Activated naive CD8-positive, alpha-beta T cell treated with anti-CD3 and anti-CD28 coated beads, Interleukin-2, amount 10 ng/mL, durations not matched to agents 7 days and 5 days (primary cell): Measurements from ENCODE around the gene TSPAN9. TPM values are rescaled to one million over a fixed set of nuclear protein-coding genes. Genes with fewer than 3 reads are reported as not detected.

Experiments used
- ATAC-seq: fragments of 150-1000 bp; cut with Tn5 transposase; one replicate; pipeline ENCODE4 v1.10.0; 2021; ENCODE audit warnings: low read depth, moderate library complexity
- POLR2A ChIA-PET: fragments of 350-600 bp; sonication (Branson Sonifier 250); formaldehyde crosslinking; loops from one replicate; lab custom pipeline; 2021; ENCODE audit warnings: antibody characterized with exemption; lab: Charles Lee
- DNase-seq: peaks from one replicate; pipeline ENCODE4 v3.0.0; 2021
- H3K27ac Mint-ChIP-seq: one replicate; pipeline ENCODE4 v1.8.0; 2022; ENCODE audit warnings: mild to moderate bottlenecking, mixed read lengths
- H3K27me3 Mint-ChIP-seq: one replicate; pipeline ENCODE4 v1.8.0; 2022; ENCODE audit warnings: mild to moderate bottlenecking, moderate library complexity, mixed read lengths
- H3K36me3 Mint-ChIP-seq: one replicate; pipeline ENCODE4 v1.8.0; 2021; ENCODE audit warnings: mild to moderate bottlenecking, mixed read lengths
- H3K4me1 Mint-ChIP-seq: one replicate; pipeline ENCODE4 v1.8.0; 2021; ENCODE audit warnings: mixed read lengths
- H3K4me3 Mint-ChIP-seq: one replicate; pipeline ENCODE4 v1.8.0; 2022; ENCODE audit warnings: mild to moderate bottlenecking, moderate library complexity, mixed read lengths
- H3K9me3 Mint-ChIP-seq: one replicate; pipeline ENCODE4 v1.8.0; 2021; ENCODE audit warnings: mixed read lengths
- total RNA-seq, 2 experiments: library from RNA; stranded (reverse); gene quantifications; one replicate each; pipeline ENCODE4 v1.2.3, GENCODE V29; 2021

Gene TSPAN9
- total RNA-seq, 2 experiments from 2014 or later = 0.42 to 0.60 TPM

DNA sequence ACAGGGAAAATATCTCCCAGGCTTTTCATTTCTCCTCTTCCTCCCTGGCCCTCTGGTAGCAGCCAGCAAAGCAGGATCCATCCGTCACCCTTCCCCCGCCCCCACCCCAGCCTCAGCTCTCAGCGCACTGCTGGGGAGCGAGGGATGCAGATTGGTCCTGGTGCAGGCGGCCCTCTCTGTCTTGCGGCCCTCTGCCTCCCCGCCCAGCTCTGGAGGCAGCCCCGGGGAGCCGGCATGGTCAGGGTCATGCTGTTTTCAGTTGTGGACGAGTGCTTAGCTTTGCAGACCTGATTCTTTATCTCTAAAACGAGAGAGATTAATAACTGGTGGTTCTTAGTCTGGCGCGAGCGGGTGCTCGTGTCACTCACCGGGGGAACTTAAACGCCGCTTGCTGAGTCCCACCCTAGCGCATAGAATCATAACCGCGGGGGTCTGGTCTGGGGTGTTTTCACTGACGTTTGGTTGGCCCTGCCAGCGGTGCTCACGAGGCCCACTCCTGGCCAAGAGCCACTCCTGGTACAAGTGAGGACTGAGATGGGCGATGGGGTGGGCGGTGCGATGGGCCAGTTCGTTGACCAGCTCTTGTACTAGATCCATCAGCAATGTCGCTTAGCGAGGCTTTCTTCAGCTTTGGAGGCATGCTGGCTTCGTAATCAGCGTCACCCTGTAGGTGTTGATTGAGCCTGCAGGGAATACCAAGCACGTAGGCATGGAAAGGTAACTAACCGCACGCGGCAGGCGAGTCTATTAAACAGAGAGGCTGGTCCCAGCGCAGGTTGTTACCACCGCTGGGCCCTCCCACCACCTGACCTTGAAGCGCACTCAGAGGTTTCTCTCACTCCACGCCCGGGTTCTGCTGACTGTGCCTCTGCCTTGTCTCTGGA is 95.2 kb downstream of the TSPAN9 start:
- DNase-seq (no peak), ATAC-seq (no peak)
- Mint-ChIP-seq H3K27ac (no peak overlapping the region), H3K4me1 (peaks cover 2% of the 10 kb centered on the region), H3K36me3 (no peaks in the 10 kb centered on the region), H3K4me3 (no peak overlapping the region), H3K27me3 (no peaks in the 10 kb centered on the region), H3K9me3 (no peaks in the 10 kb centered on the region)
- POLR2A ChIA-PET = no interaction called here

DNA sequence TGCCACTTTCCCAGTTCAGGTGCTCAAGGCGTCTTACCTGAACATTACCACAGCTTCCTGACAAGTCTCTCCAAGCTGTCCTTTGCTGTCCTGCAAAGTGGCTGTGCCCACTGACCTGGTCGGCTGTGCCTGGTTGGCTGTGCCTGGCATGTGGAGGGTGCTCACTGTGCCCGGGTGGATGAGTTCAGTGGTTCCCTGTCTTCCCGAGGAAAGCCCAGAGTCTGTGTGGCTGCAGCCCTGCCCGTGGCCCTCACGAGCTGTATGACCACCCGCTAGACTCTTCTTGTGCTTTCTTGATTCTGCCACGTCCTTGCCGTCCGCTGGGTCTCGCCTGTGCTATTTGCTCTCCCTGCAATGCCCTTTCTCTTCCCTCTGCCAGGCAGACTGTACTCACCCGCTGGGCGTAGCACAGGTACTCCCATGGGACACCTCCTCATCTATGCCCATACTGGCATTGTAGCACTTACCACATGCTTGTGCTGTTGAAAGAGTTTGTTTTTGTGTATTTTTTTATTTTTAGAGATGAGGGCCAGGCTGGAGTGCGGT is 95.9 kb downstream of the TSPAN9 start:
- POLR2A ChIA-PET = no interaction called here
- Mint-ChIP-seq H3K9me3 (no peaks in the 10 kb centered on the region), H3K4me1 (peaks cover 2% of the 10 kb centered on the region), H3K27ac (no peak overlapping the region), H3K27me3 (peaks cover 6% of the 10 kb centered on the region), H3K4me3 (no peak overlapping the region), H3K36me3 (no peaks in the 10 kb centered on the region)
- ATAC-seq = no peak
- DNase-seq = no peak

DNA sequence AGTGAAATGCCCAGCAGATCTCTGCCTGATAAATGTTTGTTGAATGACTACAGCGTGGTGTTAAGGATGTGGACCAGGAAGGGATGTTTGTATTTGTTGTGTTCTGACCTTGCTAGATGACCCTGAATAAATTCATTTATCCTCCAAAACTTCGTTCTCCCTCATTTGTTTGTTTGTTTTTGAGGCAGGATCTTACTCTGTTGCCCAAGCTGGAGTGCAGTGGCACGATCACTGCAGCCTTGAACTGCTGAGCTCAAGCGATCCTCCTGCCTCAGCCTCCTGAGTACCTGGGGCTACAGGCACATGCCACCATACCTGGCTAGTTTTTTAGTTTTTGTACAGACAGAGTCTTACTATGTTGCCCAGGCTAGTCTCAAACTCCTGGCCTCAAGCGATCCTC is 96.7 kb downstream of the TSPAN9 start:
- no peaks in the 10 kb centered on the region for H3K36me3 Mint-ChIP-seq
- POLR2A ChIA-PET = no interaction called here
- no peak overlapping the region for H3K27ac Mint-ChIP-seq
- H3K9me3 Mint-ChIP-seq = no peaks in the 10 kb centered on the region
- ATAC-seq = no peak
- H3K4me1 Mint-ChIP-seq = peaks cover 5% of the 10 kb centered on the region
- peaks cover 14% of the 10 kb centered on the region for H3K27me3 Mint-ChIP-seq
- no peak for DNase-seq
- H3K4me3 Mint-ChIP-seq = no peak overlapping the region

DNA sequence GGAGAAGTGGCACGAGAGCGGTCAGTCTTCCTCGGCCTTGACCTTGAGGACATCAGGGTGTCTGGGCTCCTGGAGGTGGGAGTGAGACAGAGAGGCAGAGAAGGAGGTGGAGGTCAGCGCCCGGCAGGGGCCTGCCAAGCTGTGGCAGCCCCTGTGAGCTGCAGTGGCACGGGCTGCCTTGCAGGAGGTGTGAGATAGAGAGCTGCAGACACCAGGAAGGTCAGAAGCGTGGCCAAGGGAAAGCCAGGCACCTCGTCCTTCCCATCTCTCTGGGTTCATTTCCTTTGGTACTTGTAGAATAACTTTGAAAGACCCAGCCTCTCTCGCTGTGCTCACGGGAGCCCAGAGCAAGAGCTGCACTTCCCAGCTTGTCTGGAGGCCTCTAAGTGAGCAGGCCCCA is 98.1 kb downstream of the TSPAN9 start:
- Mint-ChIP-seq H3K4me1 (peaks cover 3% of the 10 kb centered on the region), H3K27ac (no peak overlapping the region), H3K36me3 (no peaks in the 10 kb centered on the region), H3K9me3 (no peaks in the 10 kb centered on the region), H3K27me3 (peaks cover 23% of the 10 kb centered on the region), H3K4me3 (no peak overlapping the region)
- ATAC-seq = no peak
- POLR2A ChIA-PET = no interaction called here
- no peak for DNase-seq

DNA sequence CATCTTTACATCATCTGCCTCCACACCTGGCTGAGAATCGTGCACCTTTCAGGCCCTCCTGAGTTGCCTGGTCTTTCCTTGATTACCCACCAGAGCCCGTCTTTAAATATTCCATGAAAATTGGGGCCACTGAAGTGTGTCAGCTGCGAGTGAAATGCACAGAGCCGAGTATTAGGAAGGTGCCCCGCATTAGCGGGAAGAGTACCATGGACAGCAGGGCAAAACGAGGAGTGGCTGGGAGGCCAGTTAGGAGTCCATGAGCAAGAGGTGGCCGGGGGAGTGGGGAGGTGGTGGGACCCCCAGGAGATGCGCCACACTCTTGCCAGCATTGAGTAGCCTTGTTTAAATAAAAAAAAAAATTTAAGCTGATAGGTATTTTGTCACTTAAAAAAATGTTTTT is 99.6 kb downstream of the TSPAN9 start:
- DNase-seq = no peak
- H3K4me3 Mint-ChIP-seq = no peak overlapping the region
- H3K27me3 Mint-ChIP-seq = peaks cover 33% of the 10 kb centered on the region
- no peaks in the 10 kb centered on the region for H3K36me3 Mint-ChIP-seq
- no peak for ATAC-seq
- POLR2A ChIA-PET = no interaction called here
- no peaks in the 10 kb centered on the region for H3K9me3 Mint-ChIP-seq
- H3K27ac Mint-ChIP-seq = no peak overlapping the region
- peaks cover 3% of the 10 kb centered on the region for H3K4me1 Mint-ChIP-seq

DNA sequence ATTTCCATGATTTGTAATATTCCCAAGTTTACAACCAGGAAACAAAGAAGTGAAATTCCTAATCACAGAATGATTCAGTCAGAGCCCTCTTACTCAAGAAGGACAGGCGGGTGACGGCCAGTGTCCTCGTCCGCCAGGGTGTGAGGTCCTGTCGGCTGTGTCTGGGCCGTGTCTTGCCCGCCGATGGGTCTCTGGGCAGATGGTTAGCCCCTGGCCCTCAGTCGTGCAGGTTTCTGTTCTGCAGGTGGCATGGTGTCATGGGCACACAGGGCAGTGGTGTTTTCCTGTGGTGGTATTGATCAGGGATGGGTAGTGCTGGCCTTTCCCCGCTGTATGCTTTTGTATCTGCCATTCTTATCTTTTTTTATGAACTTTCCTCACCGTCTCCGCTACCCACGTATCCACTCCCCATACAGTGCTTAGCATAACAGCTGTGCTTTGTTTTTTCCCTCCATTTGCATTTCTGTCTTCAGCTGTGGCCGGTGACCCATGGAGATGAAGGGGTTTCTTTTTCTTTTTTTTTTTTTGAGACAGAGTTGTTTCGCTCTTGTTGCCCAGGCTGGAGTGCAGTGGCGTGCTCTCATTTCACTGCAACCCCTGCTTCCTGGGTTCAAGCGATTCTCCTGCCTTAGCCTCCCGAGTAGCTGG is 100.7 kb downstream of the TSPAN9 start:
- ATAC-seq = no peak
- POLR2A ChIA-PET = no interaction called here
- H3K4me1 Mint-ChIP-seq = peaks cover 3% of the 10 kb centered on the region
- no peak overlapping the region for H3K27ac Mint-ChIP-seq
- H3K27me3 Mint-ChIP-seq = peaks cover 37% of the 10 kb centered on the region
- no peaks in the 10 kb centered on the region for H3K36me3 Mint-ChIP-seq
- H3K9me3 Mint-ChIP-seq = no peaks in the 10 kb centered on the region
- DNase-seq = no peak
- H3K4me3 Mint-ChIP-seq = no peak overlapping the region

DNA sequence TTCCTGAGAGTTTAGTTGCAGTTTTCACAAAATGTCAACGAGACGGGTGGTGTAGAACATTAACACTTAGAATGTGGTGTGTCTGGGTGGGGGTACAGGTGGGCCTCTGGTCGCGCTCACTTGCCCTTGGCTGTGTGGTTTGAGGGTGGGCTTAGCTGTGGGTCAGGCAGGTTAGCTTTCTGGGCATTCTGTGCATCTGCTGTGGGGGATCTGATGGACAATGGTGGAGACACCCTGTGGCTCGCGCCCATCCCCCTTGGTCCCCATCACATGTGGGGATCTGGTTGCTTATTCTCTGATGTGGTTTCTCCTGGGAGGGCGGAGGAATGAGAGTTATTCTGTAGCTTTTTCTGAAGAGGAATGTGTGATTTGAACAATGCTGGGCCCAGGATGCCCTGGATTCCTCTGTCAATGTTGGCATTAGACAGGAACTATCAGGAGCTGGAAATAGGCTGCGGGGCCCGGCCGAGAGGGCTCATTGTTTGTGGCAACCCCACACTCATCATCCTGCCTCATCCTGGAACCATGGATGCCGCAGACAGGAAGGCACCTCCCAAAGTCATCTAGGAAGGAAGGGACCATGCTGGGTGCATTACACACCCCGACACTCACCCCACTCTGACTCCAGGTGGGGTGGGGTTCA is 101.6 kb downstream of the TSPAN9 start:
- Mint-ChIP-seq H3K27me3 (peaks cover 37% of the 10 kb centered on the region), H3K4me3 (no peak overlapping the region), H3K36me3 (no peaks in the 10 kb centered on the region), H3K4me1 (peaks cover 3% of the 10 kb centered on the region), H3K27ac (no peak overlapping the region), H3K9me3 (no peaks in the 10 kb centered on the region)
- no peak for DNase-seq
- POLR2A ChIA-PET = no interaction called here
- no peak for ATAC-seq

DNA sequence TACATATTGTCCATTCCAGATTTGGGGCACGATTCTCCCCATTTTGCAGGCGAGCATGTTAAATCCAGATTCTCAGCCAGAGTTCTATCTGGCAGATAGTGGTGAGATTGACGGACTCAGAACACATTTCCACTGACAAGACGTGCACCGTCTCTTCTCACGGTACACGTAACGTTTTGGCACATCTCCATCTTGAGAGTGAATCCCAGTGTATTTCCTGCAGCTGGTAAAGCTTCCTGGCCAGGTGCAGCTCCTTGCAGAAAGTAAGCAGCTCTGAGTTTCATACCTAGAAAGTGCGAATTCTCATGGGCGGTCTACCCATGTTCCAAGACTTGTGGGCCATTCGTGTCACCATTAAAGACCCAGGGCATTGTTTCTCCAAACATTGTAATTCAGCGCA is 102.6 kb downstream of the TSPAN9 start:
- no peaks in the 10 kb centered on the region for H3K9me3 Mint-ChIP-seq
- ATAC-seq (no peak), DNase-seq (no peak)
- H3K27ac Mint-ChIP-seq = no peak overlapping the region
- H3K36me3 Mint-ChIP-seq = no peaks in the 10 kb centered on the region
- peaks cover 37% of the 10 kb centered on the region for H3K27me3 Mint-ChIP-seq
- peaks cover 3% of the 10 kb centered on the region for H3K4me1 Mint-ChIP-seq
- POLR2A ChIA-PET = no interaction called here
- H3K4me3 Mint-ChIP-seq = no peak overlapping the region

DNA sequence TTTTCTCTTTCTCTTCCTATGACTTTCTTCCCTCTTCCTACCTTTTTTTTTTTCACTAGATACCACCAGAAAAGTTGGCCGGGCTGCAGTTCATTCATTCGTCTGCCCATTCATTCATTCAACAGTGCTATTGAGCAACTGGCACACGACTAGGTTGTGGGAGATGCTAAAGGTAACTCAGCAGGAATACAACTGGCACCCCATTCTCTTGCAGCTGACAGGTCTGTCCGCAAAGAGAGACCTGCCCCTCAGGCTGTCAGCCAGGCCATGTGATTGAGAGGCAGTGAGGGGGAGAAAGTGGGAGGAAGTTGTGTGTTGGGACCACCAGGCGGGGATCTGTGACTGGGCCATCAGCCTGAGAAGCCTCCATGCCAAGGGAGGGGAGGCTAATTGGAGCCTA is 105.2 kb downstream of the TSPAN9 start:
- Mint-ChIP-seq H3K4me3 (no peak overlapping the region), H3K27ac (no peak overlapping the region)
- POLR2A ChIA-PET = no interaction called here

DNA sequence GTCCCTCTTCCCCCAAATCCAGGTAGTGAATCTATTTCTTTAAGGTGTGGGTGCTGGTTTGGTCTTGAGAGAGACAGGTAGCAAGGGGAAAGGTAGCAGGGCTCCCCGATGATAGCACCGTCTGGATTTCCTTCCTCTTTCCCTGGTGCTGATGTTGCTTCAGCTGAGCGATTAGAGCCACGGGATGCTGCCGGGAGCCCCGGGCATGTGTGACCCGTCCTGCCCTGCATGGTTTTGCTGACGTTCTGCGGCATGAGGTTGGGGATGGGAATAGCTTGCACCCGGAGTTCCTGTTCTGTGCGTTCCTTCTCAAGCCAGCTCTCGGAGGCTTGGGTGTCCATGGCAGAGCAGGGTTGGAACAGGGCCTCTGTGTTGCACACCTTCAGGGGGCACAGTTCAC is 107.3 kb downstream of the TSPAN9 start:
- peaks cover 21% of the 10 kb centered on the region for H3K27me3 Mint-ChIP-seq
- DNase-seq (no peak), ATAC-seq (no peak)
- no peak overlapping the region for H3K4me3 Mint-ChIP-seq
- no peaks in the 10 kb centered on the region for H3K9me3 Mint-ChIP-seq
- POLR2A ChIA-PET = no interaction called here
- no peaks in the 10 kb centered on the region for H3K4me1 Mint-ChIP-seq
- no peaks in the 10 kb centered on the region for H3K36me3 Mint-ChIP-seq
- no peak overlapping the region for H3K27ac Mint-ChIP-seq

More for the DNA sequence above, 105.2 kb downstream of the TSPAN9 start:
- Mint-ChIP-seq H3K36me3 (no peaks in the 10 kb centered on the region), H3K27me3 (peaks cover 37% of the 10 kb centered on the region), H3K4me1 (peaks cover 3% of the 10 kb centered on the region), H3K9me3 (no peaks in the 10 kb centered on the region)
- DNase-seq (no peak), ATAC-seq (no peak)

DNA sequence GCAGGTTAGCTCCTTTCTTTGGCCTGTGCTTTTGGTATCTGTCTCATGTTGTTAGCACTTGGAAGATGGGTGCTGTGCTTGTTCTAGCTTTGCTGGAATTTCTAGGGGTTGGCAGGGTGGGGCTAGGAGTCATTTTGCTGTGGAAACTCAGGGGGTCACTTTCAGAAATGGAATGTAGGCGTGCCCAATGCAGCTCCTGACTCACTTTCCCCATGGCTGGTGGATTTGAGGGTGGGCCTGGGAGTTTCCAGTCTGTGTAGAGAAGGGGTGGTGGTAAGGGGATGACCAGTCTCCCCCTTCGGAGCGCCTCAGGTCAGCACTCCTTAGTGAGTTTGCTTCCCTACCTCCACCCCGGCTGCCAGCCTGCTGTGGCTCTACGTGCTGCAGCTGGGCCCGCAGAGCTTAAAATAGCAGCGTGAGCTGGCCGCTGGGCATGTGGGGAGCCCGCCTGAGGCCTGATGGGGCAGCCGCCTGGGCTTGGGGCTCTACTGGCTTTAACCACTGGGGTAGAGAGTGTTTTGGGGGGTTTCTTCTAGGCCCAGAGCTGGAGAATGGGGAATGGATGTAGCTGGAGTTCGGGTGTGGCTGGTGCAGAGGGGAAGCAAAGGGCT is 108.2 kb downstream of the TSPAN9 start:
- H3K27me3 Mint-ChIP-seq = peaks cover 14% of the 10 kb centered on the region
- no peaks in the 10 kb centered on the region for H3K36me3 Mint-ChIP-seq
- no peak for DNase-seq
- ATAC-seq = no peak
- no peaks in the 10 kb centered on the region for H3K9me3 Mint-ChIP-seq
- H3K27ac Mint-ChIP-seq = no peak overlapping the region
- POLR2A ChIA-PET = no interaction called here
- no peaks in the 10 kb centered on the region for H3K4me1 Mint-ChIP-seq
- H3K4me3 Mint-ChIP-seq = no peak overlapping the region

DNA sequence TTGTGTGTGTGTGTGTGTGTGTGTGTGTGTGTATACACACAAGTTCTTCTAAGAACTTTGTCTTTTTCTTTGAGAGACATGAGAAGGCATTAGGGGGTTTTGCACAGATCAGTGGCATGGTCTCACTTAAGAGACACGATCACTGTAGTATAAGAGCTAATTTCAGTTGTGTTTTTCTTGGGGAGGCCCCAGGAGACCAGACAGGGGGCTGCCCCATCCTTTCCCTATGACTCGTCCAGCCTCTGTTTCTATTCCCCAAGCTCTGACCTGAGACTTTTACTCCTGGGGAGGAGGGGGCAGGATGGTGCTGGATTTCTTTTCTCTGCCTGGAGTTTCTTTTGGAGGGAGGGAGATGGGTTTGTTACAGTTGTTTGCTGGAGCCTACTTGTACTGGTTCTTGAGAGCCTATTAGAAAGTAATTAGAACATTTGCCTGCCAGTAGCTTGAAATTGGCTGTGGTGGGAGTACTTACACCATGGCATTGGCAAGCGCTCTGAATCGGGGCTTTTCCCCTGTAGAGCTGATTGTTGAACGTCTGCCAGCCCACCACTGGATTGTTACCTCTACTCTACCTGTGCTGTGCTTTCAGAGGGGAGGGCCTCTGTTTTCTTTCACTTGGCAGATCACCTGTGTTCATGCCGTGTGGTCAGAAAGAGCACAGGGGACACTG is 109.5 kb downstream of the TSPAN9 start:
- ATAC-seq (no peak), DNase-seq (no peak)
- no peaks in the 10 kb centered on the region for H3K9me3 Mint-ChIP-seq
- POLR2A ChIA-PET = no interaction called here
- H3K27me3 Mint-ChIP-seq = peaks cover 8% of the 10 kb centered on the region
- no peak overlapping the region for H3K4me3 Mint-ChIP-seq
- no peaks in the 10 kb centered on the region for H3K36me3 Mint-ChIP-seq
- H3K27ac Mint-ChIP-seq = no peak overlapping the region
- H3K4me1 Mint-ChIP-seq = no peaks in the 10 kb centered on the region
